Hematopoietic multipotent progenitor cell treated with erythropoietin and hydrocortisone succinate and interleukin-3 and kit ligand, for 17 days (in vitro differentiated cells): ENCODE results near the gene PHF21B.

Experiments used
- DNase-seq: peaks from one replicate; pipeline ENCODE4 v3.0.0-alpha.2; 2015; ENCODE audit warnings: low spot score

The PHF21B gene

DNA sequence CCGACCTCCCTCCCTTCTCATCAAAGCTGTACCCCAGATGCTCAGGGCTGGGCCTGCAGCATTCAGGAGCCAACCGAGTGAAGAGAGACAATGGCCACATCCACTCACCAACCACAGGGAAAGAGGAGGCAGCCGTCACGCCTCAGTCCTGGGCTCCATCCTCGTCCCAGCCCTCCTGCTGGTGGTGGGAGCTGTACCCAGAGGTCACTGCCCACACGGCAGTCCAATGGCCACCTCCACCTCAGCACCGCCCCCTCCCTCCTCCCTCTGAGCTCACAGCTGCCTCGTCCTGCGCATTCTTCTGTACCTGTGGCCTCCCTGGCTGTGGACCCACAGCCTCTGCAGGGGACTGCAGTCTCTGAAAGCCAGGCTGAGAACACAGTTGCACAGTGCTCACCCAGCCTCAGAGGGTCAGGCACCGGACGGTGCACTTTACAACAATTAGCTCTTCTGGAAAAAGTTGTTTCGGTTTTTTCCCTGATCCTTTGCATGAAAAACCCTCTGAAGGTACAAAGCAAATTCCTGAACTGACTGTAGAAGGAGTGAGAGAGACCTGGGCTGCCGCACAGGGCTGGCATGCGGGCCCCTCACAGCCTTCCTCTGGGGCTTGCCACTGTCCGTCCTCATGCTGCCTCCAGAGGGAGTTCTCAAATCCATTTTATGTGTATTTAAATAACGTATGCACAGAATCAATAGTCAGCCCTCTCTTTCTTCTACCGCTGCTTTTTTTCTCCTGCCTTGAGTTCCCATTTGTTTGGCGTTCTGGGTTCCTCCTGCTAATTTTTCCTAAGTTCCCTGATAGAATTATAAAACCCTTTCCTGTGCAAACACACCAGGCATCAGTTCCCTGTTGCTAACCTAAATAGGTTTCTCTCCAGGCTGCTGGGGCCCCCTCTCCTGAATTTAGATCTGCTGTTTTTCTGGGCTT lies 52.7 kb downstream of the PHF21B start:
- DNase-seq, result no peak

DNA sequence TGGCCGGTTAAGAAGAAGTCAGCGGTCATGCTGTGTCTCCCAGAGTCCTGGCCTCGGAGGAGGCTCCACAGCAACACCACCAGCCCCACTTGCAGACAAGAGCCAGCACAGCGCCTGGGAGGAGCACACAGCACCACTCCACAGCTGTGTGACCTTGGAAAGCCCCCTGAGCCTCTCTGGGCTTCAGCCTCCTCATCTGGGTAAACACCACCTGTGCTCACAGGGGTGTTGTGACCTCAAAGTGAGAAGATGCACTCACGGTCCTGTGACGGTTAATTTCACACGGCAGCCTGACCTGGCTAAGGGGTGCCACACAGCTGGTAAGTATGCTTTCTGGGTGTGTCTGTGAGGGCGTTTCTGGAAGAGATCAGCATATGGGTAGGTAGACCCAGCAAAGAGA lies 54.7 kb downstream of the PHF21B start:
- no peak for DNase-seq

DNA sequence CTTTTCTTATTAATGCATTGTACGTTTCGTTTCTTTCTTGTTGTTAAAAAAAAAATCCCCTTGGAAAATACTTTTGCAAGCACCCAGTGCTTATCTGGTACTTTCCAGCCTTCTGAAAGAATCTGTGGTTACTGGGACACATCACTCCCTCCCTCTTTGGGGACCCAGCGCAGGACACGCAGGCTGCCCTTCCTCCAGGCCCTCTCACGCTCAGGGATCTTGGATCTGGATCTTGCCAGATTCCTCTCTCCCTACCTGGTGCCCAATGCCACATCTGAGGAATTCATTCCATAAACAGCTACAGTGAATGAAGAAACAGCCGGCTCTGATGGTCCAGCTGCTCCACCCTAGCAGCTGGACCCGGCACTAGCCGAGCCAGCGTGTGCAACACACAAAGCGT lies 55.7 kb downstream of the PHF21B start:
- no peak for DNase-seq

DNA sequence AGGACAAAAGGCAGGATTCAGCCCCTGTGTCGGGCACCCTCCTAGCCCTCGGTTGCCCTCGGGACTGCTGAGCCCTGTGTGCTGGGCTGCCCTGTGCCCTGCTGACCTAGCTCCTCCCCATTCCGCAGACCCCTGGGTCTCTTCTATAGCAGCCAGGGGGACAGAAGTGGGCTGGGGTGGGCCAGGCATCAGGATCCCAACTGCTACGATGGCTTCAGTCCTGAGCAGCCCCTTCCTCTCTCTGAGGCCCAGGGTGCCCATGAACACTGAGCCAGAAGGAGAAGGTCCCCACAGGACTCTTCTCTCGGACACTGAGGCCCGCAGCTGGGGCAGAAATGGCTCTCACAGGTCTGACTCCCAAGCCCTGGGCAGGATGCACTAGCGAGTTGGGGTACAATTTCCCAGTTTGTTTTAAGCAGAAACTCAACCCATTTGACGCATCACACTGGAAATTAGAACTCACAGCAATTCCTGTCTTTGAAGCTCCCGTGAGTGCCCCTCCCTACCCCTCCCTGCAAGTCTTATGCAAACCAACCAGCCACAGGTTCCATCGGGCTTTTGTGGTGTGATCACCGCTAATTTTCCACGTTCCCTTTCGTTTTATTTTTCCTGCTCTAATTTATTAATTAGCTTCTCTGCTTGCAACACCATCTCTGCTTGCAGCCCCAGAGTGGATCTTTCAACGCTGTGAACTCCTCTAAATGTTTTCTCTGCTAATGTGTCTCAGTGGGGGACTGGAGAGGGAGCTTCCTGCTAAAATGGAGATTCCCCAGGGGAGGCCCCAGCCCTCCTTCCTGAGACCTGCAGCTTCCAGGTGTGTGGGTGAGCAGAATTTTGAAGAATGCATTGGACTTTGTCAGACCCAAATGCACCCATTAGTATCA lies 56.7 kb downstream of the PHF21B start:
- no peak for DNase-seq

DNA sequence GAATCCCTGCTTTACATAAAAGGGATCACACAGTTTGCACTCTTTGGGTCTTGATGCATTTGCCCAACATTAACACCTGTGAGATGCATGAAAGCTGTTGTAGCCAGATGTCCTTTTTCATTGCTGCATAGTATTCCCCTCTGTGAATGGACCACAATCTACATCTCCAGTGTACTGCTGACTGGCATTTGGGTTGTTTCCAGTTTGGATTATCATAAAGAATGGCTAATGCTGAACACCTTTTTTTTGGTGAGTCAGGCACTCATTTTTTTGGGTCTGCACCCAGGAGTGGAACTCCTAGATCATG lies 58.3 kb downstream of the PHF21B start:
- no peak for DNase-seq

DNA sequence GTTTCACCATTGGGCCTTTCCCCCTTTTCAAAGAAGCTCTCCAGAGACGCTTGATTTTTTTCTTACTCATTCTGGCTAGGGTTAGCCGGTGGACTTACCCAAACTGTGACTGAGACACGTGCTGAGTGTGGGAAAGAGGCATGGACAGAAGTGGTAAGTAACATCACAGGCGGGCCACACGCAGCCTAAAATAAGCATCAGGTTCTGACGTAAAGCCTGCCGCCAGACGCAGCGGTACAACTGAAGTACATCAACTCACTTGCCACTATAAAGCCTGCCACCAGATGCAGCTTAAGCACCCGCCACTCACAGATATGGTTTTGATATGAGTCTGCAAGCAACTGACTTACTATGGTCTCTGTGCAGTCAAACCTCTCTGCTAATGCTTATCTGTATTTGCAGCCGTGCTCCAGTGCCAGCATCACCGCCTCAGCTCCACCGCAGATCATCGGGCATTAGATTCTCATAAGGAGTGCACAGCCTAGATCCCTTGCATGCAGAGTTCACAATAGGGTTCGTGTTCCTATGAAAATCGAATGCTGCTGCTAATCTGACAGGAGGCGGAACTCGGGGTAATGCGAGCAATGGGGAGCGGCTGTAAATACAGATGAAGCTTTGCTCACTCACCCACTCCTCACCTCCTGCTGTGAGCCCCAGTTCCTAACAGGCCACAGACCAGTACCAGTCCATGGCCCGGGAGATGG lies 58.8 kb downstream of the PHF21B start:
- no peak for DNase-seq

DNA sequence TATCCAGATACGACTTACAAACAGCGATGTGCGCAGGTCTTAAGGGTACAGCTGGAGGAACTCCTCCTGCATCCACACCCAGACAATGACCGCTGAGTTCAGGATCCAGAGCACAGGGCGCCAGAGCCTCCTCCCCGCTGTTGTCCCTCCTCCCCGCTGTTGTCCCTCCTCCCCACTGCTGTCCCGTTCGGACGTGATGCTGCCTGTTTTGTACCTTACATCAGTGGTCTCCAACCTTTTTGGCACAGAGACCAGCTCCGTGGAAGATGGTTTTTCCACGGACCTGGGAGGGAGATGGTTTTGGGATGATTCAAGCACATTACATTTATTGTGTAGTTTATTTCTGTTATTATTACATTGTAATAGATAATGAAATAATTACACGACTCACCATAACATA lies 62.0 kb downstream of the PHF21B start:
- DNase-seq, result no peak

DNA sequence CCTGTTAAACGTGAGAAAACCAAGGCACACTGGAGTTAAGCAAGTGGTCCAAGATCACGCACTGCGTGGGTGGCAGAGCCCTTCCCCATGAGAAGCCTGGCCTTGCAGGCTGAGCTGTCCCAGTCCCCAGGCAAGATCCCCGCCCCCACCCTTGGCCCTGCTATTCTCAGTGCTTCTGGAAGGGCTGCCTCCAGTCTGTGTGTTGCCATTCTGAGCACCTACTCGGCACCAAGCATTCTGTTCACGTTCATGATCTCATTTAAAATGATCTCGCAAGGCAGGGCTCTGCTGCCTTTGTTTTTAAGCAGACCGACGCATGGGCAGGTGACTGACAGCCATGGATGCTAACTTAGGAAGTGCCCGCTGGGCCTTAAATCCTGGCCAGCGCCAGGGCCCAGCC lies 62.8 kb downstream of the PHF21B start:
- DNase-seq, result no peak

DNA sequence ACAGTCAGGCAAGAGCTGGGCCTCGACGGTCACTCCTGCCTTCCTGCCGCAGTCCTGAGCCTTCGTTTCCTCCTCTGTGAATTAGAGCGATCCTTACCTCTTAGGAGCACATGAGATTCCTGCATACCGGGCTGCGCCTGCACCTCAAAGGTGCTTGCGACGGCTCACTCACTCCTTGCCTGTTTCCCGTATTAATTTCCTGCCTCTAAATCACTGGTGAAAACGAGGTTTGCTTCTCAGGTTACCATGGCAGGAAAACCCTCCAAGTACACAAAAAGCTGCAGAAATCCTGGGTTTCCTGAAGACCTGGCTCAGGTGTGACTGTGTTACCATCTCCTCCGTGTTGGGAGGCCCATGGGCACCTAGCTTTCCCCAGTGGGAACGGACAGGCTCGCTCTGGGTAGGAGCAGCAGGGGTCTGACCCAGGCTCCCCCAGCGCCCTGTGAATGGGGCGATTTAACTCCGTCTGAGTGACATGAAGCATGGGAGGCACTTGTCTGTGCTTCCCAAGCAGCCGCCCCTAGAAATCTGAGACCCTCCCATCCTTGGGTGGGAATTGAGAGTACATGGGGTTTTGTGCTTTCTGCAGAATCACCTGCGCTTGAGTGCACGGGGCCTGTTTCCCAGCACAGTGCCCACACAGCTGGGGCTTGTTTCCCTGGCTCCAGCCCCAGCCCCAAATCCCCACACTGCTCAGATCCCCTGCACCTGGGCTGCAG lies 64.8 kb downstream of the PHF21B start:
- DNase-seq, result no peak

DNA sequence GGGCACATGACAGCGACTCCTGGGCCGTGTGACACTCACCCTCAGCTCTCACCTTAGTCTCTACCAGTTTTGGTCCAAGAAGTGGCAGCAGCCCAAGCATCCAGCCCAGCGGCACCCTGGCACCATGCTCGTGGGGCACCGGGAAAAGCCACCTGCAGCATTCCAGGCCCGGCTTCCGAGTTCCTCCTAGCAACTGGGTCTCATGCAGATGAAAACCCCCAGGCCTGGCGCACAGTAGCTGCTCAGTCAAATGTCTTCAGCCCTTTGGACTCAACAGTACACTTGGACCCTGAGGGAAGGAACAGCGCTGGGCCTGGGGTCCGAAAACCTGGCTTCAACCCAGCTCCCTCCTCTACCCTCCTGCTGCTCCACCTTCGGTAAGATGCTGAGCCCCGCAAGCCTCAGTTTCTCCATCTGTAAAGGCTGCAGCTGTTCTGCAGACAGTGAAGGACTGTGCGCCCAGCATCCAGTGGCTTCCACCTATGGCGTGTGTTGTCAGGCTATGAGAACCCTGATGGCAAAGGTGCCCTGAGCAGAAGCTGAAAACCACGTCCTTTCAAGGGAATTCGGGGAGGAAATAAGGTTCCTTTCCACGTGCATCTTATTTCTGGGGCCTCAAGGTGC lies 66.0 kb downstream of the PHF21B start:
- DNase-seq, result no peak

DNA sequence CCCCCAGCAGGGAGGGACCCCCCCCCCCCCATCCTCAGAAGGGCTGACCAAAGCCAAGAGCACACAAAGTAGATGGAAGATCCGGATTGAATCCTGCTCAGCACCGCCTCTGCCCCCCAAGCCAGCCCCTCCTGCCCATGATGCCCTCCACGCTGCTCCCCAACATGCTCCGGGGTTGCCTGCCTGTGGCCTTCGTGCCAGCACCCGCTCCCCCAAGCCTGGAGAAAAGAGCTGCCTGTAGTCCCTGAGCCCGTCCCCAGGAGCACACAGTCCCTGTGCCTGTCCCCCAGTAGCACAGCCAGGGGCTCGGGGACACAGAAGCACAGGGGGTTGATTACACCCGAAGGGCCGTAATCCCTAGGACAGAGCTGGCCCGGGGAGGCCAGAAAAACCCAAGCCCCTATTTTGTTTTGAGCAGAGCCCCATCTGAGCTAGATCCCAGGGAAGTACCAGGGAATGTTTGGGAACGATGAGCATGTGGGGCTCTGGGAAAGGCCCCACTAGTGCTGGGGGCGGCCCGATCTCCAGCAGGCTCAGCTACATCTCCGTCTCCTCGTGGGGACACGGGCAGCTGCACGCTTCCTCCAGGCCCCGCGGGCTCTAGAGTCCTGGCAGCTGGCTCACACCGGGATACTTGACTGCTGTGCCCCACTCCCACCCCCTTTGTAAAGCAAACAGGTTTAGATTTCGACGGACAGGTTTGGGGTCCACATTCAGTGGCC lies 66.7 kb downstream of the PHF21B start:
- no peak for DNase-seq

DNA sequence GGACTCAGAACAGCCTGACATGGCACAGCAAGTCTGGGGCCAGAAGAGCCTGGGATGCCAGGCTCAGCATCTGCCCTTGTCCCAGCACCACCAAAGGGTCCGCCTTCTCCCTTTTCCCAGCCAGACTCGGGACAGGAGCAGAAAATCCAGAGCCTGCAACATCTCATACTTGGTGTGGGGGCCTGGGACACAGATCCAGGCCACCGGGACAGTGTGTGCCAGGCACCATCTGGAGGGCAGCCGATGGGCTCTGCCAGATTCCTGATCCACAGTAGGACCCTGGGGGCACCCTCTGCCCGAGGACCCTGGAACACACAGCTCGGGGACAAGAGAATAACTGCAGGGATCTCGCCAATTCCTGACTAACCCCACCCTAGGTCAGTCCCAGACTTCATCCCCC lies 67.7 kb downstream of the PHF21B start:
- DNase-seq, result no peak

DNA sequence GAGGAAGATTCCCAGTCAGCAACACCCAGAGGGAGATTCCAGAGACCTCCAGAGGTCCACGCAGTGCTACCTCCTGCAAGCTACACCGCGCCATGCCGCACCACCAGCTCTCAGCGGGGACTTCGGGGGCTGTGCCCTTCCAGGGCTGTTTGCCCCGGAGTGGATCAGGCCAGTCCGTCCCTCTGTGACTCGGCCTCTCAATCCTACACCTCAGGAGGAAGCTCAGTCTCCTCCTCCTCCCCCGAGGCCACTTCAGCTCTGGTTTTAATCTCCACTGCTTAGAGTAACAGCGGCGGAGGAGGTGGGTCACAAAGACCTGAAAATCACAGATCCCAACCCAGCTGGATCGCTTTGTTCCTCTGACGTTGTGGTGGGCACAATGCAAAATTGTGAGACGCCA lies 68.6 kb downstream of the PHF21B start:
- no peak for DNase-seq

DNA sequence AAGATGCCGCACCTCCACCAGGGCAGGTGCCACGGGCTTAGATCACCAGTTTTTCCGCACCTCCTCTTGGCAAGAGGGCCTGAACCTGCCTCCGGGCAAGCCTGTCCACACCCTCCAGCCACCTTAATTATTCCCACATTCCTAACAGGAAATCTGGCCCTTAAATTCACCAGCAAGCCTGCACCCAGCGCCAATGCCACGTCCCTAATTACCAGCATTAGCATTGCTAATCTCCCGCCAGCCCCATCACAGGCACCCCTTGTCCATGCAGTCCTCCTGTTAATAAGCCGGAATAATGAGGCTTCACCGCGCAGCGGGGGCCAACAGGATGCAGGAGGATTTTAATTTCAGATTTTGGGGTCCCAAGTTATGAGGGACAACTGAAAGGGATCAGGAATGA lies 69.7 kb downstream of the PHF21B start:
- DNase-seq, result no peak

DNA sequence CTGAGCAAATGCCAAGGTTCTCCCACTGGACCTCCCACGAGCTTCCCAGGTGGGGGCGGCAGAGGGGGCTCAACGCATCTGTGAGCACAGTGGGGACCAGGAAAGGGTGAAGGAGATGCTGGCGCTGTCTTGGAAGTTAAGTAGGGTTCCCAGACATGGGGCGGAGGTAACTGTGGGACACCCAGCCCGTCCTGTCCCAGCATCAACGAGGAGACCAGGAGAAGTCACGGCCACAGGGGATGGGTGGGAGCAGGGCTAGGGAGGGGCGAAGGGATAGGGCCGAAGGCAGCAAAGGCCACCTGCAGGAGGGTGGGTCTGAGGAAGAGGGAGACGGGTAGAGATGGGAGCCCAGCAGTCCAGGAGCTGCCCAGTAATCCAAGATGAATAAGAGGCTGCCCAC lies 70.4 kb downstream of the PHF21B start:
- no peak for DNase-seq

DNA sequence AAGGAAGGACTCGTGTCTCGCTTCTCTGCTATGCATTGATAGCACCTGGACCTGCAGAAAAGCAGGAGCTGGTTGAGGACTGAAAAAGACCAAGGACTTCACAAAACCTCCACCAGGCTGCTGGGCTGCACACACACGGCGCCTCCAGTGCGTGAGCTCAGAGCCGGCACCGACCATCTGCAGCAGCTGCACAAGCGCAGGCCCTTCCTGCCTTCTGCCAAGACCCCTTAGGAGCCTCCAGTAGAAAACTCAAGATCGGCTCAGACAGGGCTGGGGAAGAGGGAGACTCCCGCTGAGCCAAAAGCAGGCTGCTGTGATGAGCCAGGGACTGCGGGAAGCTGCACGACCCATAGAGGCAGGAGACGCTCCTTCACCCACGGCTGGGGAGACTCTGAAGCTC lies 70.9 kb downstream of the PHF21B start:
- DNase-seq, result no peak

DNA sequence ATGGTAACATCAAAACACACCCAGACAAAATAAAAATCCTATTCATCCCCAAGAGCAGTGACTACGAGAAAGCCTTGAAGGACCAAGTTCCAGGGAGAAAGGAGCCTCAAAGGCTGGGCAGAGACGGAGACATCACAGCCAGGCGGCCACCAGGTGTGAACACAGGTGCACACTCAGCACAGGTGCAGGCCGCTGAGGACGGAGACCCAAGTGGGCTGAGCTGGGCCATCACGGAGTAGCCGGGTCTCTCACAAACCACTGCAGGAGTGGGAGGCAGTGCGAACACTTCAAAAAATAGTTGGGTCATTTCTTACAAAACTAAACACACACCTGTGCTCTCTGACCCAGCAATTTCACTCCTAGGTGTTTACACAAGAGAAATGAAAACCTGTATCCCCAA lies 72.6 kb downstream of the PHF21B start:
- DNase-seq, result no peak

DNA sequence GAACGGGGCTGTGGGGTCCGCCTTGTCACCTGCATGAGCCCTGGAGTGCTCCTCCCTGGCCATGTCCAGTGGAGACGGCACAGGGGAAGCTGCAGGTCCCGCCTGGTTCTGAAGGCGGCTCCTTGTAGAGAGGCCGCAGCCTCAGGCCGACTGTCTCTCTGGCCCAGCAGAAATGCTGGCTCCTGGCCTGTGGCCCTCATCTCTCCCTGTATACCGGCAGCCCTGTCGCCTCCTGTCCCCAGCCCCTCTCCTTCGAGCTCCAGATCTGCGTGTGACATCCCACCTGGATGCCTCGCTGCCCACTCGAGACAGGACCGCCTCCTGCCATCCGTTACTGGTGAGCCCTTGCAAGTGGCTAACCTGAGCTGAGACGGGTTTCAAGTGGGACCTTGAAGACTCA lies 73.6 kb downstream of the PHF21B start:
- DNase-seq, result no peak

DNA sequence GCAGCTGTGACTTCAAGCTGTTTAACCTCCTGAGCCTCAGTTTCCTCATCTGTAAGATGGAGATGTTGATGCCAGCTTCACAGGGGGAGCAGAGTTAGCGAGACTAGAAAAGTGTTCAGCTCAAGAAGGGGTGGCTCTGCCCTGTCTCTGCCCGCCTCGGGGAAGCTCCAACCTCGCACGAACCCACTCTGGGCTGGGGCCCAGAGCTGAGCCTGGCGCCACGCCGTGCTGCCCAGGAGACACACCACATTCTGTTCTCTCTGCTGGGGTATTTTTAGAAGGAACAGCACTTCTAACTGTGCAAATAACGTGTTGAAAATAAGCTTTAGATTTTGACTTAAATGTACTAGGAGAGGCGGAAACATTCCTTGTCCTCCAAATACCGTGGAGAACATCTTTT lies 74.1 kb downstream of the PHF21B start:
- DNase-seq, result no peak

DNA sequence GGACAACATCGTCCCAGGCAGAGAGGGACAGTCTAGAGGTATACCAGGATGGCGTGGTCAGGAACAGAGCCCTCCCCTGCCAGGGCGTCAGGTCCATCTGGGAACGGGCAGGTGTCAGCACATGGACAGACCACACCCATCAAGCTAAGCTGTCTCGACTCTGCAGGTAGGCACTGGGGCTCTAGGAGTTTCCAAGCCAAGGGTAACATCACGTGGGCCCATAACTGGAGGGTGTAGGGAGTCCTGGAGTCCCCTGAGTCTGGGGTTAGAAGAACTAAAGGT lies 75.4 kb downstream of the PHF21B start:
- DNase-seq, result no peak
